ENCODE measurements around the gene SBSN. TPM values are rescaled to one million over a fixed set of nuclear protein-coding genes. Genes with fewer than 3 reads are reported as not detected.

Gene SBSN
- total RNA-seq, 1 experiment from 2014 or later = 0.15 TPM

- Histone ChIP-seq H2BK20ac (ENCODE audit: low read depth, low read length, poor library complexity, severe bottlenecking) (no peak overlapping the region), H3K4me1 (ENCODE audit: insufficient read depth, low read length) (no peaks in the 10 kb centered on the region), H3K79me1 (ENCODE audit: insufficient read depth, low read depth, low read length, poor library complexity, severe bottlenecking) (no peaks in the 10 kb centered on the region), H3K14ac (ENCODE audit: insufficient read depth, low read length) (no peak overlapping the region), H4K20me1 (ENCODE audit: control insufficient read depth, insufficient read depth, insufficient read length) (peaks cover 2% of the 10 kb centered on the region), H3K4ac (ENCODE audit: low read depth, low read length) (no peak overlapping the region), H3K9ac (ENCODE audit: extremely low read depth, insufficient read length, low read length) (no peak overlapping the region), H3K23me2 (ENCODE audit: insufficient read length, low read depth, low read length, poor library complexity, severe bottlenecking) (no peaks in the 10 kb centered on the region), H2BK12ac (ENCODE audit: insufficient read length, low read depth, low read length) (no peak overlapping the region), H3K56ac (ENCODE audit: insufficient read length, low read depth, low read length) (no peak overlapping the region), H3K27ac (ENCODE audit: insufficient read length, low read depth, low read length) (no peak overlapping the region), H4K5ac (ENCODE audit: insufficient read length, low read depth, low read length) (no peak overlapping the region), H3K23ac (ENCODE audit: insufficient read length, low read depth, low read length) (no peak overlapping the region), H2AFZ (ENCODE audit: low read length) (no peak overlapping the region), H4K8ac (replicated peaks; ENCODE audit: insufficient read length, low read depth, low read length) (no peak overlapping the region), H4K91ac (ENCODE audit: insufficient read length, low read depth, low read length) (no peak overlapping the region), H3K9me3 (ENCODE audit: control insufficient read depth, low read depth, low read length) (peaks cover 12% of the 10 kb centered on the region), H2BK120ac (ENCODE audit: low read depth, low read length, poor library complexity, severe bottlenecking) (no peak overlapping the region), H3K4me2 (ENCODE audit: insufficient read depth, insufficient read length, low read length) (no peak overlapping the region), H2BK15ac (ENCODE audit: low read depth, low read length) (no peak overlapping the region), H3K79me2 (ENCODE audit: insufficient read depth, low read length) (no peaks in the 10 kb centered on the region), H3K27me3 (ENCODE audit: insufficient read depth, low read length) (no peaks in the 10 kb centered on the region), H2AK5ac (ENCODE audit: insufficient read length, low read length) (no peak overlapping the region), H2BK5ac (ENCODE audit: insufficient read length, low read length) (no peak overlapping the region), H3T11ph (ENCODE audit: low read length) (no peak overlapping the region), H3K18ac (ENCODE audit: insufficient read length, low read depth, low read length) (no peak overlapping the region)
- no CpG with 5 or more reads among the region's 1 CpG for WGBS (ENCODE audit: extremely low coverage, insufficient read length, low lambda C conversion rate)
- no peak for TF ChIP-seq CTCF (conservative IDR thresholded peaks at IDR 0.05)
- Mint-ChIP-seq H3K27ac (no peak overlapping the region), H3K4me1 (peaks cover 6 to 7% of the 10 kb centered on the region in 2 experiments), H3K9me3 (peaks cover 15 to 24% of the 10 kb centered on the region in 2 experiments), H3K4me3 (no peak overlapping the region), H3K27me3 (ENCODE audit: low read depth) (peaks cover 44% of the 10 kb centered on the region), H3K36me3 (ENCODE audit: insufficient read depth in 1 of 3, low read depth in 3 of 3) (peaks cover 3 to 11% (median 8%) of the 10 kb centered on the region in 3 experiments; a peak in 6 of 7 replicates)
- no peak for DNase-seq
Observed at GRCh38 chr19:35571406-35571965, 43.4 kb upstream of the SBSN start.
